ENCODE results near the gene CD47.

The CD47 gene

DNA sequence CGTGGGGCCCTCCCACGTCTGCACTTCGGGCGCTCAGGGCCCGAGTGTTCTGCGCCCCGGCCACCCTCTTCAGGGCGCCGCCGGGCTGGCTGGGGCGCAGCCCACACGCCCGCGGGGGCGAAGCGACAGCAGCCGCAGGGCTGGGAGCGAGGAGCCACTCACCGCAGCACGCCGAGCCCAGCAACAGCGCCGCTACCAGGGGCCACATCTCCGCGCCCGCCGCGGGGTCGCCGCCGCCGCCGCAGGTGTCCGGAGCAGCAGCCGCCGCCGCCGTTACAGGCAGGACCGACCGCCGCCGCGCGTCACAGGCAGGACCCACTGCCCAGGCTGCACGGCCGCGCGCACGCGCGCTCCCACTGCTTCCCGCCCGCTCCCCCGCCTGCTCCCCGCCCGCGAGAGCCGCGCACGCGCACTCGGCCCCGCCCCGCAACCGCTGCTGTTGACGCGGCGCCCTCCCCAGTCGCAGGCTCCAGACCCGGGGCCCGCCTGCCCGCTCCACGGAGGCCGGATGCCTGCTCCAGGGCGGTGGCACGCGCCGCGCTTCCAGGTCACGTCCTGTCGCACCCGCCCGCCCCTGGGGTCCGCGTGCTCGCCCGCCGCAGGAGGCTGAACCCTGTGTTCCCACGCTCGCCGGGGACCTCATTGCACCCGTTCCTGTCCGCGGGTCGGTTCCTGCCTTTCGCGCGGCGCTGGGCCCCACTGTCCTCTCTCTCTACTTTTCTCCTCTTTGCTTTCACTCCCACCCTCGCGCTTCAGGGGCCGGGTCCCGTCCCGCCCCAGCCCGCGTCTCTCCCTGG is at the start of gene CD47:
TSS of gene CD47 (minus strand) at position 331 of the 797 bp plus-strand sequence. CDS start at position 208, 123 bp downstream.
- FAIRE-seq: no peak

DNA sequence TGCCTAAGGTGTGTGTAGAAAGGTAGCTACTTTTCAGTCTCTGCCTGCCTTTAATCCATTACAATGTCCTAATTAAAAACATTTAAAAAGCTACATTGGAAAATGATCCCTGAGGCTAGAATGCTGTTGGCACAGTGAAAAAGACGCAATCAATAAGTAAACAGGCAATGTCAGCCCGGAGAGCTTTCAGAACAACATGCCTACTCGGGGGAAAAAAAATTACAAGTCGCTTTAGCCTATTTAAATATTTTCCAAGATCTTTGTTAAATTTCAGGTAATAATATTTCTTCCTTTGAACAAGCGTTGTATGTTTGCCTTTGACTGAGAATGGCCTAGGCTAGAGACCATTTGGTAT is 46.6 kb upstream of the CD47 start:
- no peak for FAIRE-seq

DNA sequence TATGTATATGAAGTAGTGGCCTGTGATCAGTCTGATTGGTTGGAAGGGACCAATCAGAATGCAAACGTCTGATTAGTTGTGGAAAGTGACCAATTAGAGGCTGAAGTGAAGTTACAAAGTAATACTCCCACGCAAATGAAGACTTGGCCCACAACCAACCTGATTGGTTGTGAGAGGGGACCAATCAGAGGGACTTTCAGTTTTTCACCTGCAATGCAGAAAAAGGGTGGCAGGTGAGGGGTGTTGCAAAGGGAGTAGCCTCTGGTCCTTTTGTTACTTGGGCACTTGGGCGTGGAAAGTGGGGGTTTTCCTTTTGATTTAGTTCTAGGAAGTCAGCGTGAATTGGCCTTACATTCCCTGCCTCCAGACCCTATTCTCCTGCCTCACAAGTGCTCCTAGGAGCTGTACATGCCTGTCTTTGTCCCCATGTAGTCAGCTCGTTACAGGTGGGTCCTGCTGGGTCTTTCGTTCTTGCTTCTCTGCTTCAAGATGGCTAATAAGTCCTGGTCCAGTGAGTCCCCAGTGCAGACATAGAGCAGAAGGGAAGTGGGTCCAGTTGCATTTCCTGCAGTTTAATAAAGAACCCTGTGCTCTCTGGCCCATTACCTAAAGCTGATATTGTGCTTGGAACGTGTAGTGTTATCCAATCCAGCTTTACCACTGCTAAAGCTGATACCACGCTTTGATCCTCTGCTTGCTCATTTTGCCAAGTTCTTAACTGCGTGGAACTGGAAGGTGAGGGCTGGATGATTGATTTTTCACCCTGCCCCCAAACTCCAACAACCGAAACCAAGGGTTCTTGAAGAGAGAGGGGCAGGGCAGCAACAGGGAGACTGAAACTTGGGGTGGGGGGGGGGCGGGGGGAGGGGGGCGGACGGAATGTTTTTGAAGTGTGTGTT is 46.0 kb upstream of the CD47 start:
- no peak for FAIRE-seq

DNA sequence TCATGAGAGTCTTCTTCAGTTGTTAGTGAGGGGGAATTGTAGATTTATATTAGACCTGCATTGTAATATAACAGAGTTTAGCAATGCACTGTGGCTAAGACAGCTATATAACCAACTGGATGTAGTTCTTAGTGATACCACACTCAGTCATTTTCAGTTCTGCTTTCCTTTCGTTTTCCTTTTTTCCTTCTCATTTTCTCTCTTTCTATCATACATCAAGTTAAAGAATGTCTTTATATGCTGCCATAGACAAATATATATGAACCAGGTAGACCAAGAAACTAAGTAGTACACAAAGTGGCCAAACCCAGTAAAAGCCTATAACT is 43.7 kb upstream of the CD47 start:
- no peak for FAIRE-seq

DNA sequence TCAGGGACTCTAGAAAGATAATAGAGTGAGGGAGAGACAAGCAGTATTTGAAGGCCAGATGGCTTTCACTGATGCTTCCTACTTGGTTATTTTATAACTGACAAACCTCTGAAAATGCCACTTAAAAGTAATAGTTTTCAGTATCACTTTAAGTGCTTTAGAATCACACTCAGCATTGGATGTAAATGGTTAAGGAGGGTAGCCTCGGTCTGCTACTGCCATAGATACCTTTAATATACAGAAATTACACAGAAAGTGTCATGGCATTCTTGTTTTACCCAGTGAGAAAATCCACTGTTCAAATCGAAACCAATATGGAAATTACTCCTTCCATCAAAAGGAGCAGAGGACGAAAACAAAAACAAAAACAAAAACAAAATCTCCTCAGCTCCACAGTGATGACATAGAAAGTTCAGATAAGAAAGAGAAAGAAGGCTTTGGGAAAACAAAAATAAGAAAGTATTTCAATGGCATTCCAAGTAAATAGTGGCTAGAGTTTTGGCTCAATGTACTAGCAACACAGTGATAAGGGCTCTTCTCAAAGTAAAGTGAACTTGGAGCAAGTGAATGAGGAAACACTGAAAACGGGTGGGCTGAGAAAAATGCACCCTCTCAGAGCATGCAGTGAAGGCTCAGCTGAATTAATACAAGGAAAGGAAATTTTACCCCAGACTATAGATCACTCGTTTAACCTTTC is 43.2 kb upstream of the CD47 start:
- no peak for FAIRE-seq

DNA sequence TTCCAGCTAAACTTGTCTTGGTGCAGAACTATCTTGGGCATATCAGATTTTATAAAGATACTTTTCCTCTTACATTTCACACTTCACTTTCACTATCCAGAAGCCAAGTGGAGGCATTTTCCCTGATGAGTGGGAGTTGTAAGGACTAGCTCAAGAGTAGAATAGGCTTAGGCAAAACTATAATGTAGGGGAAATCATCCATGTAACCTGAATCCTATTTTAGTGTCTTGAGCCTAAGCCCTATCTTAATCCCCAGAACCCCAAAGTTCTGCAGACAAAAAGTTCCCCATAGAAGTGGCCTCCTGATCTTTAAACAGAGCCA is 42.2 kb upstream of the CD47 start:
- FAIRE-seq: no peak

DNA sequence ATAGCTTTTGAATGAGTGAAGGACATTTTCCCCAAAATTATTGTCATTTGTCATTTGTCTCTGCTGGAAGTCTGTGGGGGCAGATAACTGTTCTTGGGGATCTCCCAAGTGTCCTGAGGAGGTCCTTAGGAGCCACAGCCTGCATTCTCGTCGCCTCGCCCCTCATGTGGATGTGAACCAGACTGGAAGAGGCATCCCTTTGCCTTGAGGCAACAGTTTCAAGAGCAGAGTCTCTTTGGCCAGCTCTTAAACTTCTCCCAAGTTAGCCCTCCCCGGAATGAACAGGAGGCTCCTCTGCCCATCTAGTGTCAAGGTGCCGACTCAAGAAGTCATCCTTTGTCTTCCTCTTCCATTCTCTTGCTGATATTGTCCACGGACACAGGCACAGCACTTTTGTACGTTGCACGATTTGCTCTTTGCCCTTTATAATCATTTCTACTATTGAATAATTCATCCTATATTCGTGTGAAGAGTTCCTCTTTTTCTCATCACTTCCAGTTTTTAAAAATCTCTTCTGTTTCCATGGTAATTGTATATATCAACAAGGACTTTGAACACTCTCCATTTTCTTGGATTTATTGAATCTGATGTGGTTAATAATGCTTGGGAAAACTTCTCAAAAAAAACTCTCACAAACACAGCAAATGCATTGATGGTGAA is 40.8 kb upstream of the CD47 start:
- no peak for FAIRE-seq

DNA sequence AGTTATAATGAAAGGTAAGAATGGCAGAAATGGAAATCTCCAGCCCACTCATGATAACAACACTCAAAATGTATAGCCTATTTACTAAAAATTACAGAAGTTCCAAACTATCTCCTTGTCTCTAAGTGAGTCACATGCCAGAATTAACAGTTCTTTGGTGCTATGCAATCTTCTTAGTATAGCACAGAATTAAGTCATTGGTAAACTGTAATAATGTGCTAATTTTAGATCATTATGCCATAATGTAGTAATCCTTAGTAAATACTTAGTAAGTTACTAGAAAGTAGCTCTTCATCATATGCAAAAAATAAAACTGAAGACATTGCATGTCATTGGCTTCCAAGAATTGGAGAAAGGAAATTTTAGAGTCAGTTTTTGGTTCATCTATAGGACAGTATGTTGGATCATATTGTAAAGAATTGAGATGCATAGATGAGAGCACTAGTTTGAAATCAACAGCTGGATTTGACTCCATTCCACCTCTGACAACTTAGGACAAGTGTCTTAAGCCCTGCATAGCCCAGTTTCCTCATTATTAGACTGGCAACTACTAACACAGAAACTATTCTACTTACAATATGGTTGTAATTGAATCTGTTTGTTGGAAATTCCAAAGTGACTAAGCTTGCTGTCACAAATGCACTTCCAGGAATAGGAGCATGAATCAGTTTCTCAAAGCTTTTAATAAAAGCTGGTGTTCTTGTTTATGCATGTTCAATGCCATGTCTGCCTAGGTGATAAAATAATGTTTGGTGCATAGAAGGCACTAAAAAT is 40.1 kb upstream of the CD47 start:
- no peak for FAIRE-seq

DNA sequence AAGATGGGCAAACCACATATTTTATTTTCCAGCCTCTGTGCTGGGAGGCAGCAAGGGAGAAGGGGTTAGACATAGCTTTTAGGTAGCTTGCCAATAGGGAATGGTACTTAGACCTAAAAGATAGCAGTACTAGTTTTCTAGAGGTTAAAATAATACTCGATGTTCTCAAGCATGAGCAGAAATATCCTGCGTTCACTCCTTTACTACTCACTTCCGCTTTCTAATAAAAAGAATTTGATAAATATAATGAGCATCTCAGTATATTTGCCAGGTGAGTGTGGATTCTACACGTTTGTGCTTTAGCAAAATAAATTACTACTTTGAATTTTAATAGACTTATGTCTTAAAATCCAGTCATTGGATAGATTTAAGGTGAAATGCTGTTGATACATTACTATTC is 39.4 kb upstream of the CD47 start:
- FAIRE-seq: no peak

DNA sequence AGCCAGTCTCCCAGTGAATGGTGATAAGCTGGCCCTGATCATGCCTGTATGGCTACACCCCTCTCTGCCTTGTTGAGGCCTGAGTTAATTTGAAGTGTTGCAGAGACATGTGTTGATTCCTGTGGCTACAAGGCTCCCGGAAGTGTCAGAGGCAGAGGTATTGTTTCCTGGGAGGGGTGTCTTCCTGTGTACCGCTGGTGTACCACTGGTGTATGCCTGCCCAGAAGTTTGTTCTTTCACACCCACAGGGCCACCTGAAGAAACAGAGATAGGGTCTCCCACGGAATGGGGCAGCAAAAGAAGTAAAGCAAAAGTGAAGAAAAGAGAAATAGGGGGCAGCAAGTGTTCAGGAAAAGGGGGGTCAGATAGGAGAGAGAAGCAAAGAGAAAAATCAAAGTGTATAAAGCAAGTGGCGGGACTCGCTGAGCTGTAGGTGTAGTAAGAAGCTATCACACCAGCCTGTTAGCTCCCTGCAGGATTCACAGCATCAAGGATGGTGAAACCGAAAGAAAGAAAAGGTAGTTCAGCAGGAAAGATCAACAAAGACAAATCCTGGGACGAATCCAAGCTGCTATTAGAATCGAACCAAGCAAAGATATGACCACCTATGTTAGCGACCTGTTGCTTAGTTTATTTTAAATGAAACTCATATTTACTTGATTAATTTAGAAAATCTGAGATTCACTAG is 36.6 kb upstream of the CD47 start:
- no peak for FAIRE-seq

DNA sequence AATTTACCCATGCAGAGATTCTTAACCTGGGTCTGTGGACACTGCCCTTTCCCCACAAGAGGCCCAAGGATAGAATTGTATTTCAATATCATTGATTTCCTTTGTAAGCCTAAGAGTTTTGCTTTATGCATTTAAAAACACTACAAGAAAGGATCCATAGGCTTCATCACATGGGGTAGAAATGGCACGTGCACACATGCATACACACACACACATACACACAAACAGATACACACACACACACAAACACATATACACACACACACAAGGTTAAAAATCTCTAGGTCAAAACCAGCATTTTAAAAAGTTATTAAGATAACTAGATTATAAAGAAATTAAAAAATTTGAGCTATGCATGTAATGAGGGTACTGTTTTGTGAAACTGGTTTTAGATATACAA is 35.5 kb upstream of the CD47 start:
- FAIRE-seq: no peak

DNA sequence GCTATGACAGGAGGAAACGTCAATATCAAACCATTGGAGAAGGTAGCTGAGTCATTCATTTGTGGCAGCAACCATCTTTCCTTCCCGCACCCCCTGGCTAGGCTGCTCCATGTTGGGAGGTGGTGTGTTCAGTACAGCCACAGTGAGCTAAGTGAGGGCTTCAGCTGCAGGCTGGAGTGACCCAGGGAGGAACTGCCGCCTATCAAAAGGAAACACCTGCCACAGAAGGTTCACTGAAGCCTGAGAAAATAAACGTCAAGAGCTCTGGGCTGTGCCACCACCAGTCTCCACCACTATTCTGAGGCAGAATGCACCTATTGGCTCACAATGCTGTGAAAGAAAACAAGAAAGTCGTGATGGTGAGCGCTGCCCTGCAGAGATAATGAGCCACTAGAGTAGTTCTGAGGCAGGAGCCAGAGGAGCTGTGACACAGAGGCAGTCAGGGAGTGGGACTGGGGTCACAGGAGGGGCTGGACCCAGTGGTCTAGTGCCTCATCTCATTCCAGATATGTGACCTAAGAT is 34.8 kb upstream of the CD47 start:
- FAIRE-seq: no peak

DNA sequence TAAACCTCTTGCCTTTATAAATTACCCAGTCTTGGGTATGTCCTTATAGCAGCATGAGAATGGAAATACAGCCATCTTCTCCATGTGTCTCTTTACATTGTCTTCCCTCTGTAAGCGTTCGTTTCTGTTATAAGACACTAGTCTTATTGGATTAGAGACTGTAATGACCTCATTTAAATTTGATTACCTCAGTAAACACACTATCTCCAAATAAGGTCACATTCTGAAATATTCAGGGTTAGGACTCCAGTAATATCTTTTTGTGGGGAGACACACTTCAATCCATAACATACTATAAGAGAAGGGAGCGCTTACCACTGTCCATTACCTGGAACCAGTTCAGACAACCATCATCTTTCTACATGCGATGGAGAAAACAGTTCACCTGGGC is 34.3 kb upstream of the CD47 start:
- no peak for FAIRE-seq

DNA sequence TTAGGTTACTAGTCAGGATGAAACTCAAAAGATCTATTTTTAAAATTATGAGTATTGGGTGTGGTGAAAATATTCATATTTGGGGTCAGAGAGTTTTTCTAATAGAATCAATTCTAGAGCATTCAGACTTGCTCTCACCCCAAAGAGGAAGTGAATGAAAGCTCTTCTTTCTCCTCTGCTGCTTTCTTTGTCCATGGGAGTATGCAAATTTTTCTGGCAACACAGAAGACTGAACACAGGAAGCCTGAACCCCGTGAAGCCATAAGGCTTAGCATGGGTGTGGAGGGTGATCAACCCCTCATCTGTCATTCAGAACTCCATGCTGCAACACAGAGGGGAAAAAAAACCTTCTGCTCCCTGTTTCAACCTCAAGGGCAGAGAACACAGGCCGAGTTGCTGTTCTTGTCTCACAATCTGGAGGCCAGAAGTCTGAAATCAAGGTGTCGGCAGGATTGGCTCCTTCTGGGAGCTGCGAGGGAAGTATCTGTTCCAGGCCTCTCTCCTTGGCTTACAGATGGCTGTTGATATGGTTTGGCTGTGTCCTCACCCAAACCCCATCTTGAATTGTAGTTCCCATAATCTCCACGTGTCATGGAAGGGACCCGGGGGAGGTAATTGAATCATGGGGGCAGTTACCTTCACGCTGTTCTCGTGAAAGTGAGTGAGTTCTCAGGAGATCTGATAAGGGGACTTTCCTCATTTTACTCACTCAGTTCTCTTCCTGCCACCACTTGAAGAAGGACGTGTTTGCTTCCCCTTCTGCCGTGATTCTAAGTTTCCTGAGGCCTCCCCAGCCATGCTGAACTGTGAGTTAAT is 33.7 kb upstream of the CD47 start:
- no peak for FAIRE-seq

DNA sequence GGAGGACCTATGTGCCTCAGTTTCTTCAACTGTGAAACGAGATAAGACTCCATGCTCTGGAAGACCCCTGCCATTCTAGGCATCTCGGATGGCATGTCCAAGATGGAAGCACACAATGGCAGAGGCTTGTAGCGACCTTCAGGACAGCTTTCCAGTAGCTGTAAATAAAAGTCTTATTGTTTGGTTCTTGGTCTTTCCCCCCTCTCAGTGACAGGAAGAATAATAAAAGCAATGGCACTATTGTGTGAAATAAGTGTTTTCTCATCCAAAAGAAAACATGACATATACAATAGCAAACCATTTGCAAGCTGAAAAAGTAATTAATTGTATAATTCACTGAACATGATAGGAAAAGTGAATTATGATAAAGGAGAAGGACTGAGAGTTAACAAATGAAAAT is 32.5 kb upstream of the CD47 start:
- no peak for FAIRE-seq

DNA sequence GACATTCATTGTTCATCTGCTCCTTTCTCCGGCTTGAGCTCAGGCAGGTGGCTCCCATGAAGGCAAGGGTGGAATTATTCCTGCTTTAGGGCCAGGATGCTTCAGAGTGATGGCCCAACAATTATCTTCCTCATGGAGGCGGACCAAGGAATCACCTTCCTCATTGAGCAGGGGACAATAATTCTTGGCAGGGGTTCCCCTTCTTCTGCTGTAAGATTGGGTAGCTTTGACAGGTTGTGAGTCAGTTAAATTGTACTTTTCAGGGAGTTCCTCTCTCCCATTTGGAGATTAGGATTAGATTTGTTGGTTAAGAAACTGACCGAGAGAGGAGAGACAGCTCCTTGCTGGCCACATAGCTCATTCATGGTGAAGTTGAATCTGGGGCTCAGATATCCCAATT is 31.4 kb upstream of the CD47 start:
- no peak for FAIRE-seq

DNA sequence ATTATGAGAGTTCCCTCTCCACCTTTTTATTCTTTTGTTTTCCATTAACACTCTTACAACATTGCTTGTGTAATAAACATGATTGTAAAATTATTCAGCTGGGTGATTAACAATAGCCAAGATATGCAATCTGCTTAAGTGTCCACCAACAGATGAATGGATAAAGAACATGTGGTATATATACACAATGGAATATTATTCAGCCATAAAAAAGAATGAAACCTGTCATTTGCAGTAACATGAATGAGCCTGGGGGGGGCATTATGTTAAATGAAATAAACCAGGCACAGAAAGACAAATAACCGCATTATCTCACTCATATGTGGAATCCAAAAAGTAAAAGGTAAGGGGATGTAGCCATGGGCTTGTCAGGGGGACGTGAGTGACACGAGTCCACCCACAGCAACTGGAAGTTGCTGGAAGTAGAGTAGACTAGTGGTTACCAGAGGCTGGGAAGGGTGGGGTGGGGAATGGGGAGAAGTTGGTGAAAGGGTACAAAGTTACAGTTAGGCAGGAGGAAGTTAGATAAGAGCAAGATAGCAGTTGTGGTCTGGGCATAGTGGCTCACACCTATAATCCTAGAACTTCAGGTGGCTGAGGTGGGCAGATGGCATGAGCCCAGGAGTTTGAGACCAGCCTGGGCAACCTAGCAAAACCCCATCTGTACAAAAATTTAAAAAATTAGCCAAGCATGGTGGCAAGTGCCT is 28.7 kb upstream of the CD47 start:
- FAIRE-seq: no peak

DNA sequence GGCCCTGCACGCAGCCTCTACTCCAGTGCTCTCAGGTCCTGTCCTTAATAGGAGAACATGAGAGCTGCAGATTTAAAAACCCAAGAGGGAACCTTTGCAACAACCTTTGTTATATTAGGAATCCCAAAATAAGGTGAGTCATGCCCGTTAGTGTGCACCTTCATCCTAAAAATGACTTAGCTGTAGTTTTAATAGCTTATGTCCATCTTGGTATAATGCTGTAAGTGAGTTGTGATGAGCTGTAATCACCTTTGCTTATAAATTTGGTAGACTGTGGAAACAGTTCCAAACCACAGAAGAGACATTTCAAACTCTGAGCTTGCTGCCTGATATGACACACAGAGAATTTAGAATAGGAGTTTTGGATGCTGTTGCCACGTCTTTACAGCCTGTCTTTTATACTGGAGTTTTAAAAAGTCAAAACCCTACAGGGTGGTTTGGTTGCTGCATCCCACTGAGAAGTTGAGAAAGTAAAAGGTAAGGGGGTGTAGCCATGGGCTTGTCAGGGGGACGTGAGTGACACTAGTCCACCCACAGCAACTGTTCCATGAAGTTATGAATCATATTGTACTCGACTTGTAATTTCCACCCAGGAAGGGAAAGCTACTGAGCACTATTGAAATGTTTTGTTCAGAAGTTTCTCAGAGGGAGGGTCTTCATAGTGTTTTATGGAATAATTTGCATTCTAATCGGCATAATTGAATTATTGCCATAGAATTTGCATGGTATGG is 27.4 kb upstream of the CD47 start:
- no peak for FAIRE-seq

DNA sequence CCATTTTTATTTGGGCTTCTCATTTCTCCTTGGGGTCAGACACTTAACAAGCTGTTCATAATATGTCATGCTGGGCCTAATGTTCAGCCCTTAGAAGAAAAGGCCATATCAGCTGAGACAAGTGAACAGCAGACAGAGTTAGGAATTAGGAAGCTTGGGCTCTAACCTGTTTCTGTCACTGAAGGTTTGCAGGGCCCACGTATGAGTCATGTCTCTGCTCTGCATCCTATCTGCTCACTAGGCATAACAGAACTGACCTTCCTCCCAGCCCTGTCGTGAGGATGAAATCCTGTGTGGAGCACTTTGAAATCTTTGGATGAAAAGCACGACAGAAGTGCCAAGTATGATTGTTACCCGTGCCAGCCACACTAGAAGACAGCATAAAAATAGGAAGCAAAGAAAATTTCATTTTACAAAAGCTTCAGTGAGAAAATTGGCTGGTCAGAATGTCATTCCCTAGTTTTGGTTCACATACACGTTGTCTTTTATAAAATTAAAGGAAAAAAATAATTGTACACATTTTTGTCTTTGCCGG is 26.5 kb upstream of the CD47 start:
- FAIRE-seq: no peak
